ENCODE measurements around the gene MAML3.

Gene MAML3

GRCh38 chr4:139915037-139915436 is 238.9 kb downstream of the MAML3 start:
- DNase-seq, result no peak

GRCh38 chr4:139913995-139914598 is 239.9 kb downstream of the MAML3 start:
- DNase-seq, result no peak

GRCh38 chr4:139913398-139913990 is 240.5 kb downstream of the MAML3 start:
- DNase-seq, result no peak

GRCh38 chr4:139912445-139912844 is 241.5 kb downstream of the MAML3 start:
- DNase-seq, result no peak

- no peak for DNase-seq
These were observed 243.9 kb downstream of the MAML3 start for GRCh38 chr4:139910106-139910505.

- no peak for DNase-seq
These were observed 245.1 kb downstream of the MAML3 start for GRCh38 chr4:139908636-139909437.

- DNase-seq, result no peak
These were observed 246.8 kb downstream of the MAML3 start for GRCh38 chr4:139907001-139907809.

- DNase-seq, result no peak
These were observed 248.5 kb downstream of the MAML3 start for GRCh38 chr4:139905489-139905888.

GRCh38 chr4:139904406-139904805 is 249.6 kb downstream of the MAML3 start:
- no peak for DNase-seq

- DNase-seq, result no peak
These were observed 250.1 kb downstream of the MAML3 start for GRCh38 chr4:139903845-139904244.

GRCh38 chr4:139902321-139903320 is 251.4 kb downstream of the MAML3 start:
- DNase-seq, result no peak

GRCh38 chr4:139901531-139902320 is 252.3 kb downstream of the MAML3 start:
- DNase-seq, result no peak

GRCh38 chr4:139900964-139901376 is 253.0 kb downstream of the MAML3 start:
- DNase-seq, result no peak

GRCh38 chr4:139899346-139899745 is 254.6 kb downstream of the MAML3 start:
- no peak for DNase-seq

GRCh38 chr4:139898293-139898692 is 255.7 kb downstream of the MAML3 start:
- no peak for DNase-seq

- no peak for DNase-seq
These were observed 257.8 kb downstream of the MAML3 start for GRCh38 chr4:139896091-139896604.

- no peak for DNase-seq
These were observed 260.2 kb downstream of the MAML3 start for GRCh38 chr4:139893801-139894200.

- DNase-seq, result no peak
These were observed 260.8 kb downstream of the MAML3 start for GRCh38 chr4:139892973-139893736.

- DNase-seq, result no peak
These were observed 263.2 kb downstream of the MAML3 start for GRCh38 chr4:139890816-139891215.

- DNase-seq, result no peak
These were observed 264.1 kb downstream of the MAML3 start for GRCh38 chr4:139889901-139890300.

Measured in stimulated activated CD8-positive, alpha-beta memory T cell treated with anti-CD3 and anti-CD28 coated beads, Interleukin-4, amount 100 ng/mL, for 48 hours (primary cell).